GM21447 (cell line): ENCODE data around the gene DDO.
"Not testable (repeated sequence)": the region's sequence is repeated elsewhere in the genome, so short reads cannot be mapped to it uniquely, and the experiment has no call there.

Experiments
- ATAC-seq: cut with Tn5 transposase; IDR thresholded peaks from one replicate; pipeline ENCODE4 v1.9.1; 2021; ENCODE audit not compliant: unreplicated experiment

DDO gene

DNA sequence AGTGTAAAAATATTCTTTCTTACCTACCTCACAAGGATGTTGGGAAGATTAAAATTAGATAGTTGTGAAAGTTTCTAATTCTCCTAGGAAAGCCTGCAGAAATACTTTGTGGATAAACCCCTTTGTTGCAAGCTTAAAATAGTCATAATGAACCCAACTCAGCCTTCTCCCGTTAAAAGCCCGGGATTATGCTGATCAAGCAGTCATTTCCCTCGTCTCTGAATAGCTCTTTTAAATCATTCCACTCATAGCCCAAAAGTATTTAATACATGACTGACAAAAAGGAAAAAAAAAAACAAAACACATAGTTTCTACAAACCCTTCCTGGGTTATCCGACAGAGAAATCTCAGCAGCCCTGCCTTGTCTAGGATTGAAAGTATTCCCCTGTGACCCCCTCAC, 46.3 kb downstream of the DDO start:
- no peak for ATAC-seq

DNA sequence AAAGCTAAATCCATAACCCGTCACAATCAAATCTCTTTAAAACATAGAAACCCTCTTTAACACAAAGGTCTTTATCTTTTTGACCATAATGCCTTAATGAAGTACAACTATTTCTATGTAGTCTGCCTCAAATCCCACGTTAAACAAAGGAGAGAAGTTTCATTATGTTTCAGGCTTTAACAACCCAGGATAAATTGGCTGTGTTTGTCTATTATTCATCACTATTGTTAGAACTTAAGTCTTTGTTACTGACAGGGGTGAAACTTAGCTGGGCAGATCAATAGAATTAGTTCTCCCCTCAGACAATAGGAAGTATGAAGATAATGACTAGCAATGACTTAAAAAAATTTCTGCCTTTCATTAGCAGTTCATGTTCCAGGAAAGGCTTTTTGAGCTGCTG, 47.1 kb downstream of the DDO start:
- ATAC-seq: no peak

DNA sequence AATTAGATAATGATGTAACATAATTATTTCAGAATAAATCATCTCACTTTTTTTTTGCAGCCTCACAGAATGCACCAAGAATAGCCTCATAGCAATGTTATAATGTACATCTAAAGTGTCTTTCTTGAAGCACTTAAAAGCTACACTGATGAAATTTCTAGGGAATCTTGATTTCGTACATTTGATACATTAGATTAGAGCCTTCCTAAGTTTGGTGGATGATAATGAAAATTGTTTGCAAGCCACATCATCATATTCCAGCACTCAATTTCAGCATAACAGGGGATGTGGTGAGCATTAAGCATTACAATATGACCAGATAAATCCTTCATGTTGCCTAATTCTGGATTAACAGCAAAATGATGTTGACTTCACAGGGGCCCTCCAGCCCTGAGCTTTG, 47.5 kb downstream of the DDO start:
- ATAC-seq: no peak

DNA sequence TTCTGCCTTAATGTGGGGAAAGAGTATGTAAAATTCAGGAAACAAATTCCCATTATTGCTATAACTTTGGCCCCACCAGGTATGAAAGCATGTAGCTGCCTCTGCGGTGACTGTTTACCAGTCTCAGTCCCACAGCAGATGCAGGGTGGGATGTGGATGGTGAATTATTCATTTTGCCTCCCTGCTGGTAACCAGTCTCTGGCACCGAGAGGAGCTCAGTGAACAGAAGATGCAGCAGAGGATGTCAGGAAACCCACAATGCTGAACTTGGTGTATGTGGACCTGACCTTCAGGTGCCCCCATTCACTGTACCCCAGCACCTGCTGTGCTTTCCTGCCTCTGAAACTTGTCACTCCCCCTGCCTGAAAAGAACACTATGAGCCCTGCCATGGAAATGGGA, 48.4 kb downstream of the DDO start:
- no peak for ATAC-seq

DNA sequence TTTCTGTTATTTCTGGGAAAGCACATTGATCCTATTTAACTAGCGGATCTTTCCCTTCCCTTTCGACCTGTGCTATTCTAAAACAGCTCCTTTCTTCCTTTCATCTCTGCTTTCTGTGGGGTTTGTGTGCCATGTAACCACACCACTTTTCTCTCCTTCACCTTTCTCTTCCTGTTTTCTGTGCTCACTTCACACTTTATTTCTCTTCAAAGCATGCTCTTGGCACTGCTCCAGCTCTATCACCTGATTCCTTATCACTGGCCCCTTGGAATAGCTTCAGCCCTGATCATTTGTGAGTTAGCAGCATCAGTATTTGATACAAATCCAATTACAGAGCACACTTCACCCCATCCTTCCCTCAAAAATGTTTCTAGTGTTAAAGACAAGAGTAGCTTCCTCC, 49.1 kb downstream of the DDO start:
- ATAC-seq: no peak

DNA sequence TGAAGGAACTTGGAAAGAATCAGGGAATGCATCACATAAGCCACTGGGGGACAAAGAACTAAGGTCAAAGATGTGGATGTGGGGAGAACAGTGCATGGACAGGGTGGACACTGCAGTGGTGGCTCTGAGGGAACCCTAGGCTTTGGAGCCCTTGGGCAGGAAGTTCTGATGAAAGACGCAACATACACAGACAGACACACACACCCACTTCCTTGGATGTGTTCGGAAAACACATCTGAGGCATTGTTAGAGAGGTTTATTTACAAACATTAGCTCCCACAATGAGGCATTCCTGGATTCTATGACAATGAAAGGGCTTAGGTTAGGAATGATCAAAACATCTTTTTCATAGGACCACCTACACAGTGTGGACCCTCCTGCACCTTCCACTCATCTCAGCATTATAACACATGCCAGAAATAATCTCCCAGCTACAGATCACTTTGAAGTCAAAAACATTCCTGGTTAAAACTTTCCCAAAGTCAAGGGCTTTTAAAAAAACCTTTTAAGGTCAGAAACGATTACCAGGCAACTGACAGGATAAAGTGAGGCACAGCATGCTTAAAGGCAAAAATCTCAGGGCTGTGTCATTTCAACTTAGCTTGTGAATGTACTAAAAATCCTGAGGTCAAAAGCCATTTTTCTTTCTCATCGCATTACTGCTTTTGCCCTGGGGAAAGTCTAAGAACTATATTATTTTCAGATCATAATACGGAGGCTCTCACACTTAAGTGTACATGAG, 50.8 kb downstream of the DDO start:
- ATAC-seq: no peak

DNA sequence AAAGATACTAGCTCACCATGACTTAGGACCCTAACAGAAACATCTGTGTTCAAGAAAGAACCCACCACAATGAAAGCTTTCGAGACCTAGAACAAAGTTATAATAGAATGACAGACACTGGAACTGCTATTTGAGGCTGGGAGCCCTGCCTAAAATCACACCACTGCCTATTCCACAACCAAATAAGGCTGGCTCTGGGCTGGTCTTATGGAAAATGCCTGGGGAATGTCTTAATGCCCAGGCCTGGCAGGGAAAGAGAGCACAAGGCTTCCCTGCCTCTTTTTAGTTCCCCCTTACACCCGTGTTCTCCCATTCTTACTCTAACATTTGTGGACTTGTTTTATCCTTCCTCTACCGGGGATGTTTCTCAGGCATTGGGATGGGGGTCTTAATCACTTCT, 51.6 kb downstream of the DDO start:
- no peak for ATAC-seq

DNA sequence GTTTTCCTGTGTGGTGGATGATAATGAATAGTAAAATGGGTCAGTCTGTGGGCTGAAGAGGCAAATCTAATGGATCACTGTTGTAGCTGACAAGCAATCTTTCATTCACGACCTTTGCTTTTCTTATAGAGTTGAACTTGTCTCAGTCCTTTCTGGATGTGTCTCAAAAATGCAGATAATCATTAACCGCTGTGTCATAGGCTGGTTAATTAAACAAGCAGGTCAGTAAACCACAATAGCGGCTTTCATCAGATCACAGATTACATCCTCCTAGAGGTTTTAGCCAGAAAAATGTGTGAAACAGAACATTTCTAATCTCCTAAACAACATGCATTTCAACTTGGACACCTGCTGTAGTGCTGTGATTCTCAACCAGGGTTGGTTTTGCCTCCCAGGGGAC, 54.7 kb downstream of the DDO start:
- ATAC-seq: no peak

DNA sequence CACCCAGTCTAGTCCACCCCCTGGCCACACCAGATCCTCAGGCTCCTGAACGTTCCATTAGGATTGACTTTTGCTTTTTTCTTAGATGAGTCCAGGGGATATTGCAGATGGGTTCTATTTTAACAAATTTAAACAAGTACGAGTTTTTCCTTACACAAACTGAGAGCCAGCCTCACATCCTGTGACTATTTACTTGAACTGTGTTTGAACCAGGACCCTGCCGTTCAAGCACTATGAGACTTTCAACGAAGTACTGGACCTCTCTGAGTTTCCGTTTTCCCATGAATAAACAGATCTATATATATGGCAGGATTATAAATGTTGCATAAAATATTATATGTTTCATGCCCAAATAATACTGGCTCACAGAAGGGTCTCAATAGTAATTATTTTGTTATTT, 55.8 kb downstream of the DDO start:
- ATAC-seq: no peak

DNA sequence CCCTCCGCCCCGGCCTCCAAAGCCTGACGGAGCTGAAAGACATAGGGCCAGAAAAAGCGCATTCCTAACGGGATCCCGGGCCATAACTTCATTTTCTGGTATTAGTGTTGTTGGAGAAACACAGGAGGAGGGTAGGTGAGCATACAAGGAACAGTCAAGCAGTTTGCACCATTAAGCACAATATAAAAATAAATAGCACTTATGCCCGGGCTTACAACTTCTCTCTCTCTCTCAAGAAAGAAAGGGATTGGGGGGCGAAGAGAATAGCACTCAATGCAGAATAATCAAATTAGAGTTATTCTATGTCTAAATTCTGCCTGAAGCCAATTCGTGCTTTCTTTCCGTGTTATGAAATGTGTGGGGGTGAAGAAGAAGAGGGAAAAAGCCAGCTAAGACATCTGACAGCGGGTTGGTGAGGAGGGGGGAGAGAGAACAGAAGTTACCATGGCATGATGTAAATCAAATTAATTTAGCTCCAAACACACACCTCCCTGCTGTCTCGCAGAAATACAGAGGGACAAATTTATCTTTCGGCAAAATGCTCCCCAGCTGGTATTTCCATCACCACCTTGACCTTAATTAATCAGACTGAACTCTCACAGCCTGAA, 56.7 kb downstream of the DDO start:
- no peak for ATAC-seq

DNA sequence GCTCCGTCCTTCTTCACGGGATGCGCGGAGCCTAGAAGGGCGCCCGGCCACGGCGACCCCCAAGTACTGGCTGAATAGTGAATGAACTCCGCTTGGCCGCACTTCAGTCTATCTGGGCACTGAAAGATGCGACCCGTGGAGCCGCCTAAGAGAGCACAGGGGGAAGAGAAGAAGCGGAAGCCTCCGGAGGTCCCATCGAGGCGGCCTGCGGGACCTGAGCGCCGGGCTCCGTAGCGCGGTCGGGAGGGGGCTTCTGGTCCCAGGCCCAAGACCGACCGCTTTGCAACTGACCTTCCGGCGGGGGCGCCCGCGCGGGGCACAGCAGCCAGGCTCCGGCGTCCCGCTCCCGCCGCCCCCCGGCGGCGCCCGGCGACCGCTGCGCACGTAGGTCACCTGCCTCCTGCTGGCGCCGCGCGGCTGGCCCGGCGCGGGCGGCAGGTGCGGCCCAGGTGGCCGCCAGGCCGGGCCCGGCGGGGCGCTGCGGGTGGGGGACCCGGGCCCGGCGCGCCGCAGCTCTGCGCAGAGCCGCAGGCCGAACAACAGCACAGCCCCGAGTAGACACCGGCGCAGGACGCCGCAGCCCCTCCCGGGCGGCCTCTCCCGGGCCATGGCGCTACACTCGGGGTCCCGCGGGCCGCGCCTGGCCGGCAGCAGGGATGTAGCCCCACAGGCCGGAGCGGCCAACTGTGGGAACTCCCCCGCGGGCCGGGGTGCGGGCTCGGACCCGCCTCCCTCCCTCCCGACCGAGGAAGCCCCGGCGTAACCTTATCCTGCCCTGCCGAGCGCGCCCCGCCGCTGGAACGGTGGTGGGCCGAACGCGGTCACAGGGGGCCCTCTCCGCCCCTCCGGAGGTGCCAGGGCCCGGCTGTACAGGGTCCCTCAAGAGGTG, 57.5 kb downstream of the DDO start, which contains the start of gene METTL24:
Gene METTL24, minus strand, starts transcription at position 686 of the 889 bp plus-strand sequence. Its CDS starts 77 bp downstream, at position 609.
- no peak for ATAC-seq

DNA sequence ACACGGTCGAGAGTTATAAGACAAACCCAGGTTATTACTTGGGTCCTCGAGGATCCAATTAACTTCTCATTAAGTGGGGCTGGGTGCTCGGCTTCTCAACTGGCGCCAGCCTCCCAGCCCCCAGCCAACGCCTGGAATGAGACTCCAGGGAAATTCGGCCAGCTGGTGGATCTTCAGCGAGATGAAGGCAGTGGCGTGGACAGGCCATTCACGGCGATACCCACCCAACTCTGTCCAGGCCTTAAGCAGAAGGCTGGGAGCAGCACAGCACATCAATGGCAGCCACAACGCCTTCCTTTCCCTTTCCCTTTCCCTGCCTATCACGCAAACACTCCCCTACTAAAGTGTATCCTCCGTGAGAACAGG, 58.1 kb downstream of the DDO start:
- no peak for ATAC-seq

DNA sequence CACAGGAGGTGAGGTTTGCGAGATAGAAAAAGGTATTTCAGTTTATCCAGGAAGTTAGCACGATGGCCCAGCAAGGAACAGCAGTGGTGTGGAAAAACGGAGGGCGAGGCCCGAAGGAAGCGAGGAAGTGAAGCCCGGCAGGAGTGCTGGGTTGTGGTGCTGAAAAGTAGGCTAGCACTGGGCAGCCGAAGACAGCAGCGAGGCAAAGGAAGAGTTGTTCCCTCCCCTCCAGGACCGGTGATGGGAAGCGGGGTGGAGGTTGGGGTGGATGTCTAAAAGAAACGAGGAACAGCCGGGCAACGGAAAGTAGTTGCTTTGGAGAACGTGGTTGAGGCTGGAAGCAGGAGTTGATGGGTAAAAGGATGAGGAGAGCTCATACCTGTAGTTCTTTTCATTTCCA, 58.6 kb downstream of the DDO start:
- ATAC-seq: no peak

DNA sequence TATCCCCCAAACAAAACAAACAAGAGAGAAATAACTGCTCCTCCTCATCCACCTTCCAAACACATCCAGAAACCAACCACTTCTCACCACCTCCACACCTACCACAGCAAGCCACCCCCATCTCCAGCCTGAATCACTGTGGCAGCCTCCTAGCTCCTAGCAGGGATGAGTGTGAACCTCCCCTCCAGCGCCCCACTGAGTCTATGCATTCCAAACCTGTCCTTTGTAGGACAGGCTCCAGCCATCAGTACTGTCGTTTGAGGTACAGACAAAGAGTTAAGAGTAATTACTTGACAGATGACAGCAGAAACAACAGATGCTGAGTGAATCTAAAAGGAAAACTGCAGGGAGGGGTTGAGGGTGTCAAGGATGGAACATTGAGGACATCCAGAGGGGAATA, 59.6 kb downstream of the DDO start:
- no peak for ATAC-seq

DNA sequence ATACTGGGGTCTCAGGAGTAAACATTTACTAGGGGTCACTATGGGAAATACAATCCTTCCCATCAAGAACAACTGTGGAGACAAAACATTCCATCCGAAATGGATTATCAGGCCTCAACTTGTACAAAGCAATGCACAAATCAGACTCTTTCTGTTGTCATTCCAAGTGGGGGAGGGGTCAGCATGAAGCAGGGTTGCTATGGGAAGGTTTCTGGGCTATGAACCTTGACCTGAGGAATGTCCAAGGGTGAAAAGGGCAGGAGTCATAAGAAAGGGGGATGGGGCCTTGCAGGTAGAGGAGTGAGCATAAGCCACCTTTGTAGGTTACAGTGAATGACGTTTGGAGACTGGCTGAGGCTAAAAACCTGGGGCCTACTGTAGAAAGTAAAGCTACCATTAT, 60.4 kb downstream of the DDO start:
- ATAC-seq: no peak

DNA sequence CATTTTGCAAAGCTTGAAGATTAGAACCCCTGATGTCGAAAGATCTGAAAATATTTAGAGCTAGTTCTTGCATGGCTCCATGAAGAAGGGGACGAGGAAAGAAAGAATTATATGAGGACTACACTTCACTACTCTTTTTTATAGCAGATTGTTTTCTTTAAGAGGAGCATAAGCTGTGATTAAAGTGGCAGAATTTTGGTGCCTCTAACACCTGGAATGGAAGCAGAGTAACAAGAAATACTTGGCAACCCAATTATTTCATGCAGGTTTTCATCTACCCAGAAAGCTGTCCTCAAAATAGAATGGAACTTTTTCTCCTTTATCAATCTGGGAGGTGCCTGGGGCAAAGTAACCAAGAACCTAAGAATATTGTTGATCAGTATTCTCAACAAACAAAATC, 61.2 kb downstream of the DDO start:
- ATAC-seq: no peak

DNA sequence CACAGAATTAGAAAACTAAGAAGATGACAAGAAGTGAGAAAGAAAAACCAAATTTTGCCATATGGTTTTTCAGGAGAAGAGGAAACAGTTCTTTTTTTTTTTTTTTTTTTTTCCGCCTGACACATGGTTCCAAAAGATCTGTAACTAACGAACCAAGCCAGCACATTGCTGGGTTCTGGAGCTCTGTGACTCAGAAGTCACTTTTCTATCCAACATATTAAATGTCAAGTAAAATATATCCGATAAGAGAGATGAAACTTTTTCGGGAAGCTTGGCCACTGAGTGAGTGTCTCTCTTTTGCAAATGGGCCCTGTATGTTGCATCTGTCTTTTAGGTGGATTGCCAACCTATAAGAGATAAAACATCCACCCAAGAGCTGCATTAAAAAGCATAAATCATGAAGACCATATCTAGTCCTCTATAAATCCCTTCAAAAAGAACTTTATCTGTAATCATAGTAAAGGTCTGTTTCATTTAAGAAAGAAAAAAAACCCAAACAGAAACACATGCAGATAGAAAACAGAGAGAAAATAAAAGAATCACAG, 61.8 kb downstream of the DDO start:
- no peak for ATAC-seq

DNA sequence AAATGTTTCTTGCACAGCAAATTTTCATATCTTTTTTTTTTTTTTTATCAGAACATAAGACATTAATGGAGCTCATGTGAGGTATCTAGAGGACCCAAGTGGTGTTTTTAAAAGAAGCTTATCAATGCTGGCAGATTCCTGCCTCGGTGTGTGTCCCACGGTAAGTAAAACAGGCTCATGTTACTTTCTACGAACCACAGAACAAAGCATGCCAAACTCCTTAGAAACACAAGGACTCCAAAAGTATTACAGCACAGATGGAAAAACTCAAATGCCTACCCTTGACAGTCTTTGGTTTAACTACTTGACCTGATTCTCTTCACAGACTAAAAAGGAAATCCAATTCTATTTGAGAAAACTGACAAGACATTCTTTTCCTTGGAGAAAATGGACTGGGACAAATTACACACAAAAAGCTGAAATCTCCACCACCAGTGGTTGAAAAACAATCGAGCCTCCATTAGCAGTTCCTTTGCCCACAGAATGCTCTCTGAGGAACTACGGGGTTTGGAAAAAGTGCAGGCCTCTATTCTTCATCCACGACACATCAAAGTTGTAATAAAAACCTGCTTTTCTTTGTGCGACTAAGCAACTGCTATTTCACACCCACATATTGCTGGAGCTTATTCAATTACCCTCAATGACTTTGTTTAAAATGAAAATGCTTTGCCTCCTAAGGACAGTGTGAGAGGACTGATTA, 62.7 kb downstream of the DDO start:
- no peak for ATAC-seq

DNA sequence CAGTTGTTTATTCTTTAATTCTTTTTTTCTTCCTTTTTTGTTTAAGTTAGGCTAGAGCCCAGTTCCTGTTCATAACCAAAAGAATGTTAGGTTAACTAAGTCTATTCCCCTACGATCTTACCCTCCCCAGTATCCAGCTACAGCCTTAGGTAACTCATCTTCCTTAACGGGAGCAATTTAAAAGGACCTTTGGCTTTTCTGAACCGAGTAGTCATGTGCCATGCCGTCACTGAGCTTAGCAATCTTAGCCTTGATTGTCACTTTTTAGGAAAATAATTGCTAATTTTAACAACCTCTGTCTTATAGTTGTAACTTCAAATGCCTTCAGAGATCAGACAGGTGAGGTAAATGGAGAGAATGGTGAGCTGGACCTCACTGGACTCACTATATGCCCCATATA, 63.4 kb downstream of the DDO start:
- no peak for ATAC-seq

DNA sequence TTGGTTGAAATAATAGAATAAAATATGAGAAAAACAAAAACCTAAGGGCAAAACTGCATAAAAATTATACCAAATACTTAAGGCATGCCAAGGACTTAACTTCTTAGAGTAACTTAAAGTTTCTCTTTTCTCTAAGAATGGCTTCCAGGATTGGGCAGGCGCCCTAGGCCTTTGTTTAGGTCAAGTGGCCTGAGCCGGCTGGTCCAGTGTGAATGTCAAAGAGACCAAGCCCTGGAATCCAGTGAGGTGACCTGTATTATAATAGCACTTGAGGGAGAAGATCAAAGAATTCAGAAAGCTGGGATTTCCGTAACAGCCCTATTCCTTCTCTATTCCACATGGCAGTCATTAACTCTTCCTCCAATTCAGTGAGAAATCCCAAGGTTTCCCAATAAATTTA, 63.8 kb downstream of the DDO start:
- no peak for ATAC-seq

DNA sequence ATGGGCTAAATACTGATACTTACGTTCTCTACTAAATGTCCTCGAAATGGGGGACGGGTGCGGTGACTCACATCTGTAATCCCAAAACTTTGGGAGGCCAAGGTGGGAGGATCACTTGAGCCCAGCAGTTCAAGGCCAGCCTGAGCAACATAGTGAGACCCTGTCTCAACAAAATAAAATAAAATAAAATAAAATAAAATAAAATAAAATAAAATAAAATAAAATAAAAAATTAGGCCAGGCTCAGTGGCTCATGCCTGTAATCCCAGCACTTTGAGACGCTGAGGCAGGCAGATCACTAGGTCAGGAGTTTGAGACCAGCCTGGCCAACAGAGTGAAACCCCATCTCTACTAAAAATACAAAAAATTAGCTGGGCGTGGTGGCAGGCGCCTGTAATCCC, 64.8 kb downstream of the DDO start:
- not testable (repeated sequence) for ATAC-seq
